ENCODE results near the gene SETBP1.

Gene SETBP1

DNA sequence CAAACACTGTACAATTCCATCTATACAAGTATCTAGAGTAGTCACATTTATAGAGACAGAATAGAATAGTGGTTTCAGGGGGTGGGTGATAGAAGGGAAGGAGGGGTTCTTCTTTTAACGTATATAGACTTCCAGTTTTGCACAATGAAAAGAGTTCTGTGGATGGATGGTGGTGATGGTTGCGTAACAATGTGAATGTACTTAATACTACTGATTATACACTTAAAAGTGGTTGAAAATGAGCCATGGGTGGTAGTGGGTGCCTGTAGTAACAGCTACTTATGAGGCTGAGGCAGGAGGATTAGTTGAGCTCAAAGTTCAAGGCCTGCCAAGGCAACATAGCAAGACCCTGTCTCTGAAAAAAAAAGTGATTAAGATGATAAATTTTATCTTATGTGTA is 85.8 kb downstream of the SETBP1 start:
- no CpG with 5 or more reads among the region's 2 CpGs for WGBS (ENCODE audit: extremely low coverage, insufficient coverage, low lambda C conversion rate)
- Histone ChIP-seq H3K79me2 (ENCODE audit: control insufficient read depth, insufficient read depth, low read length) (no peaks in the 10 kb centered on the region), H3K56ac (ENCODE audit: low read length) (no peak overlapping the region), H4K8ac (ENCODE audit: low read depth, low read length) (no peak overlapping the region), H3K36me3 (ENCODE audit: control insufficient read depth, insufficient read depth, low read length) (no peaks in the 10 kb centered on the region), H2AK5ac (ENCODE audit: low read length) (no peak overlapping the region), H3K27ac (ENCODE audit: low read depth, low read length) (no peak overlapping the region), H3K18ac (ENCODE audit: low read length) (no peak overlapping the region), H3K4me1 (ENCODE audit: control insufficient read depth, low read depth, low read length) (peaks cover 3% of the 10 kb centered on the region), H3K4me2 (ENCODE audit: low read length) (no peak overlapping the region), H3K79me1 (ENCODE audit: low read length) (no peaks in the 10 kb centered on the region), H4K5ac (ENCODE audit: low read length) (no peak overlapping the region), H3K23ac (ENCODE audit: low read length) (no peak overlapping the region), H2BK120ac (ENCODE audit: low read depth, low read length) (no peak overlapping the region), H3K9ac (ENCODE audit: low read length) (no peak overlapping the region), H2BK5ac (ENCODE audit: low read length) (no peak overlapping the region), H3K4me3 (ENCODE audit: low read length) (no peak overlapping the region), H3K27me3 (ENCODE audit: insufficient read depth, low read length, poor library complexity) (no peaks in the 10 kb centered on the region), H2BK15ac (replicated peaks; ENCODE audit: low read depth) (no peak overlapping the region), H3K4ac (ENCODE audit: low read depth, low read length) (no peak overlapping the region)
- DNase-seq = no peak

DNA sequence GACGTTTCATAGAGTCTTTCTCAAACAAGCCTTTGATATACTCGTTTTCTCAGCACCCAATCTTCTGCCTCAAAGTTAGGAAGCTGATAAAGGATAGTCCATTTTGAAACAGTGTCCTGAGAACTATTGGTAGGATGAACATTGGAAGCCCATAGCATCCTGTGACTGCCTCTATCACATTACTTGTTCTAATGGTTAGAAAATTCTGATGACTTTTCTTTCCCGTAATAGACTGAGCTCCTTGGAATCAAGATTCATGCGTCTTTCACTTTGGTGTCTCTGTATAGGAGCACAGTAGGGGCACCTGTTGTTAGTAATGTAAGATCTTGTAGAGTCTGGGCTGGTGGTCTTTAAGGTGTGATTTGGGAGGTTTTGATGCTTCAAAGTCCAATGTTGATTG is 87.1 kb downstream of the SETBP1 start:
- Histone ChIP-seq H3K18ac (ENCODE audit: low read length) (no peak overlapping the region), H2BK5ac (ENCODE audit: low read length) (no peak overlapping the region), H3K79me1 (ENCODE audit: low read length) (no peaks in the 10 kb centered on the region), H3K27ac (ENCODE audit: low read depth, low read length) (no peak overlapping the region), H4K5ac (ENCODE audit: low read length) (no peak overlapping the region), H2BK15ac (replicated peaks; ENCODE audit: low read depth) (no peak overlapping the region), H2AK5ac (ENCODE audit: low read length) (no peak overlapping the region), H3K79me2 (ENCODE audit: control insufficient read depth, insufficient read depth, low read length) (no peaks in the 10 kb centered on the region), H3K27me3 (ENCODE audit: insufficient read depth, low read length, poor library complexity) (no peaks in the 10 kb centered on the region), H3K4me2 (ENCODE audit: low read length) (no peak overlapping the region), H3K4me1 (ENCODE audit: control insufficient read depth, low read depth, low read length) (peaks cover 4% of the 10 kb centered on the region), H3K36me3 (ENCODE audit: control insufficient read depth, insufficient read depth, low read length) (no peaks in the 10 kb centered on the region), H2BK120ac (ENCODE audit: low read depth, low read length) (no peak overlapping the region), H3K9ac (ENCODE audit: low read length) (no peak overlapping the region), H3K56ac (ENCODE audit: low read length) (no peak overlapping the region), H3K4me3 (ENCODE audit: low read length) (no peak overlapping the region), H3K4ac (ENCODE audit: low read depth, low read length) (no peak overlapping the region), H4K8ac (ENCODE audit: low read depth, low read length) (no peak overlapping the region), H3K23ac (ENCODE audit: low read length) (no peak overlapping the region)
- no peak for DNase-seq
- WGBS (ENCODE audit: extremely low coverage, insufficient coverage, low lambda C conversion rate) = no CpG with 5 or more reads among the region's 4 CpGs

DNA sequence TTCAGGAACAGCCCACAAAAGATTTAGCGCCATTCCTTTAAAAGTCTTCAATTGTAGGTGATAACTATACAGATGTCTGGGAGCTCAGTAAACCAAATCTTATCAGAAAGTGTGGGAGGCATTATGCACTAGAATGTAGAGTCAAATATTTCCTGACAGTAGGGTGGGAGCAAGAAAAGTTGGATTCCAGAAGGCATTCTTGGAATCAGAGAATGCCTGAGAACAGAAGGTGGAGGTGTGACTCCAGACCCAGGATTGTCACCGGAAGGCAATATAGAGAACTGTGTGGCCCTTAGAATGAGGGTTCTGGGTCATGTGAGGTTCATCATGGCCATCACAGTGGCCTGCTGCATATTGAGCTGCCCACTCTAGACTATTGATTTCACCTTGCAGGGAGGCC is 90.0 kb downstream of the SETBP1 start:
- Histone ChIP-seq H2AK5ac (ENCODE audit: low read length) (no peak overlapping the region), H3K79me2 (ENCODE audit: control insufficient read depth, insufficient read depth, low read length) (no peaks in the 10 kb centered on the region), H3K56ac (ENCODE audit: low read length) (no peak overlapping the region), H3K27me3 (ENCODE audit: insufficient read depth, low read length, poor library complexity) (no peaks in the 10 kb centered on the region), H3K18ac (ENCODE audit: low read length) (no peak overlapping the region), H3K27ac (ENCODE audit: low read depth, low read length) (no peak overlapping the region), H3K4ac (ENCODE audit: low read depth, low read length) (no peak overlapping the region), H3K36me3 (ENCODE audit: control insufficient read depth, insufficient read depth, low read length) (no peaks in the 10 kb centered on the region), H2BK5ac (ENCODE audit: low read length) (no peak overlapping the region), H4K5ac (ENCODE audit: low read length) (no peak overlapping the region), H3K9ac (ENCODE audit: low read length) (no peak overlapping the region), H3K79me1 (ENCODE audit: low read length) (no peaks in the 10 kb centered on the region), H2BK15ac (replicated peaks; ENCODE audit: low read depth) (no peak overlapping the region), H3K23ac (ENCODE audit: low read length) (no peak overlapping the region), H3K4me2 (ENCODE audit: low read length) (no peak overlapping the region), H3K4me1 (ENCODE audit: control insufficient read depth, low read depth, low read length) (peaks cover 4% of the 10 kb centered on the region), H4K8ac (ENCODE audit: low read depth, low read length) (no peak overlapping the region), H3K4me3 (ENCODE audit: low read length) (no peak overlapping the region), H2BK120ac (ENCODE audit: low read depth, low read length) (no peak overlapping the region)
- no peak for DNase-seq
- no CpG with 5 or more reads among the region's 2 CpGs for WGBS (ENCODE audit: extremely low coverage, insufficient coverage, low lambda C conversion rate)

DNA sequence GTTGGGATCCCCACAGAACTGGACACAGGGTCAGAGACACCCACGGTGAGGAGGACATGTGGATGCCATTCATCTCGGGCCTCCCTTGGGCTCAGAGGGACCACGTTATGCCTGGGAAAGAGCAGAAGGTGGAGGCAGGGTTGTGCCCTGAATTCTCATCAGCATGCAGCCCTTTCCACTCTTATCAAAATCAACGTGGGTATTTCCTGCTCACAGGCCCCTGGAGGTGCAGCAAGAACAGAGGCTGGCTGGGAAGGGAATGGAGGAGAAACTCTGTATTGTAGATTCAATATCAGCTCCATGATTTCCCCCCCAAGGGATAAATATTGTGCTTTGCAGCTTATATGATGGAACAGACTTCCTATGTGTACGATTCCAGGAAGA is 90.9 kb downstream of the SETBP1 start:
- WGBS (ENCODE audit: extremely low coverage, insufficient coverage, low lambda C conversion rate) = no CpG with 5 or more reads among the region's 5 CpGs
- H3K79me2 ChIP-seq (ENCODE audit: control insufficient read depth, insufficient read depth, low read length) = no peaks in the 10 kb centered on the region

DNA sequence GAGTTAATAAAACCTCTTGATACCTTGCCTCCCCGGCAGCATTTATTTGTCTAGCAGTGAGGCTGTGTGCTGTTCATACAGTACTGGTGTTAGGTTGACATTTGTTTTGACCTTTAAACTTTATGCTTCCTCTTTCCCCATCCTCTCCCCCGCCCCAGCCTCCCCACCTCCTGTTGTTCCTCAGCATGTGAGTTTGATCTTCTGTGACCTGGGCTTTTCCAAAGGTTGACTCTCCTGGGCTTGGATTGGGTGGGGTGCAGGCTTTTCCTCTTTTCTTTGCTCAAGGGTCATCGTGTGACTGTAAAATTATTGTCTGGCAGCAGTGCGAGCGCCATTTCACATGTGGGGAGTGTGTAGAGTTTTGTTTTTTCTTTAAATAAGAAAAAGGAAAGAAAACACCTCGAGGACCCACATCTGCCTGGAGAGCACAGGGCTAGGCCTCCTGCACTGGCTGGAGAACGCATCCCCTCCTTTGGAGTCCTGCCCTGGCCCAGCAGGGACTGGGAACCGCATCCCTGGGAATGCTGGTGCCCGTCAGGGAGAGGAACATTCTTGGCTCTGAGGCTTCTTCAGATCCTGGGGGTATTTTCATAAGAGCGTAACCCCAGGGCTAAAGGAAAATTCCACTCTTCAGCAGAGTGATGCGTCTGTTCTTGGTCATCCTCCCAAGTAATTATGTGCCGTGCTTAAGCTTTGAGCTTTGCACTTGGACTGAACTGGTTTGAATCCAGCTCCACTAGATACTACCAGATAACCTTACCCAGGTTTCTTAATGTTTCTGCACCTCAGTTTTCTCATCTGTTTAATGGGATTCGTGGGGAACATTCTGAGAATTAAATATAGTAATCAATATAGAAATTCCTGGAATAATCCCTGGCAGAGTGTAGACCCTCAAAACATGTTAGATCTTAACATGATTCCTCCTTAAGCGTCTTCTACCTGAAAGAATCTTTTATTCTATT is 91.5 kb downstream of the SETBP1 start:
- H3K56ac ChIP-seq (ENCODE audit: low read length) = peak overlapping the region; percentile 11
- H3K36me3 ChIP-seq (ENCODE audit: control insufficient read depth, insufficient read depth, low read length) = no peaks in the 10 kb centered on the region
- H3K27me3 ChIP-seq (ENCODE audit: insufficient read depth, low read length, poor library complexity) = no peaks in the 10 kb centered on the region
- no peak overlapping the region for H3K27ac ChIP-seq (ENCODE audit: low read depth, low read length)
- H3K18ac ChIP-seq (ENCODE audit: low read length) = peak overlapping the region; percentile 46
- no peak overlapping the region for H2BK15ac ChIP-seq (replicated peaks; ENCODE audit: low read depth)
- no peaks in the 10 kb centered on the region for H3K79me2 ChIP-seq (ENCODE audit: control insufficient read depth, insufficient read depth, low read length)
- no peak for DNase-seq
- no peak overlapping the region for H3K4me3 ChIP-seq (ENCODE audit: low read length)
- no peaks in the 10 kb centered on the region for H3K79me1 ChIP-seq (ENCODE audit: low read length)
- H3K4me2 ChIP-seq (ENCODE audit: low read length) = no peak overlapping the region
- H2BK120ac ChIP-seq (ENCODE audit: low read depth, low read length) = no peak overlapping the region
- no peak overlapping the region for H3K23ac ChIP-seq (ENCODE audit: low read length)
- H2AK5ac ChIP-seq (ENCODE audit: low read length) = no peak overlapping the region
- H3K9ac ChIP-seq (ENCODE audit: low read length) = no peak overlapping the region
- WGBS (ENCODE audit: extremely low coverage, insufficient coverage, low lambda C conversion rate) = no CpG with 5 or more reads among the region's 14 CpGs
- H4K8ac ChIP-seq (ENCODE audit: low read depth, low read length) = no peak overlapping the region
- H3K4me1 ChIP-seq (ENCODE audit: control insufficient read depth, low read depth, low read length) = peaks cover 4% of the 10 kb centered on the region
- no peak overlapping the region for H2BK5ac ChIP-seq (ENCODE audit: low read length)
- no peak overlapping the region for H3K4ac ChIP-seq (ENCODE audit: low read depth, low read length)
- H4K5ac ChIP-seq (ENCODE audit: low read length) = no peak overlapping the region

More for the DNA sequence above, 90.9 kb downstream of the SETBP1 start:
- no peak overlapping the region for H3K56ac ChIP-seq (ENCODE audit: low read length)
- no peaks in the 10 kb centered on the region for H3K36me3 ChIP-seq (ENCODE audit: control insufficient read depth, insufficient read depth, low read length)
- H3K4me2 ChIP-seq (ENCODE audit: low read length) = no peak overlapping the region
- peaks cover 4% of the 10 kb centered on the region for H3K4me1 ChIP-seq (ENCODE audit: control insufficient read depth, low read depth, low read length)
- no peak for DNase-seq
- no peak overlapping the region for H2BK5ac ChIP-seq (ENCODE audit: low read length)
- no peak overlapping the region for H3K9ac ChIP-seq (ENCODE audit: low read length)
- H3K18ac ChIP-seq (ENCODE audit: low read length) = no peak overlapping the region
- H4K5ac ChIP-seq (ENCODE audit: low read length) = no peak overlapping the region
- H4K8ac ChIP-seq (ENCODE audit: low read depth, low read length) = no peak overlapping the region
- H3K4ac ChIP-seq (ENCODE audit: low read depth, low read length) = no peak overlapping the region
- no peaks in the 10 kb centered on the region for H3K79me1 ChIP-seq (ENCODE audit: low read length)
- H3K4me3 ChIP-seq (ENCODE audit: low read length) = no peak overlapping the region
- no peak overlapping the region for H2BK15ac ChIP-seq (replicated peaks; ENCODE audit: low read depth)
- H2AK5ac ChIP-seq (ENCODE audit: low read length) = no peak overlapping the region
- no peak overlapping the region for H2BK120ac ChIP-seq (ENCODE audit: low read depth, low read length)
- no peaks in the 10 kb centered on the region for H3K27me3 ChIP-seq (ENCODE audit: insufficient read depth, low read length, poor library complexity)
- H3K27ac ChIP-seq (ENCODE audit: low read depth, low read length) = no peak overlapping the region
- no peak overlapping the region for H3K23ac ChIP-seq (ENCODE audit: low read length)

Measured in mesendoderm (in vitro differentiated cells).